HAP-1 (cell line): Measurements from ENCODE around the gene PRDM16.
A peak's percentile ranks its signal among the peaks of the same experiment; 100 is the strongest.

Experiments
- DNase-seq, 2 experiments: peaks; one replicate each; pipeline ENCODE4 v3.0.0-alpha.2; 2016 to 2020; ENCODE audit warnings: low spot score in 2 of 2
- H3K27me3 ChIP-seq: fragments of 250-450 bp; sonication (Bioruptor Pico); 2 replicates; pipeline ENCODE4 v1.5.1; 2020; ENCODE audit warnings: low read depth, mild to moderate bottlenecking, moderate library complexity
- H3K36me3 ChIP-seq: fragments of 250-450 bp; sonication (Bioruptor Pico); replicated peaks from 2 replicates; pipeline ENCODE4 v1.5.1; 2020; ENCODE audit warnings: mild to moderate bottlenecking
- H3K4me1 ChIP-seq: fragments of 250-450 bp; sonication (Bioruptor Pico); 2 replicates; pipeline ENCODE4 v1.5.1; 2020; ENCODE audit warnings: mild to moderate bottlenecking
- H3K4me3 ChIP-seq: fragments of 250-450 bp; sonication (Bioruptor Pico); 2 replicates; pipeline ENCODE4 v1.5.1; 2020; ENCODE audit warnings: mild to moderate bottlenecking, moderate library complexity
- H3K9me3 ChIP-seq: fragments of 250-450 bp; sonication (Bioruptor Pico); 2 replicates; pipeline ENCODE4 v1.5.1; 2020; ENCODE audit warnings: mild to moderate bottlenecking, moderate library complexity
- in situ Hi-C: fragments of 300-500 bp; cut with MboI; formaldehyde crosslinking; loops from 3 replicates; pipeline ENCODE4 v1.14.3; 2020; ENCODE audit warnings: low sequenced_read_pairs, inconsistent platforms, mixed read lengths

Gene PRDM16

GRCh38 chr1:3173381-3173980 lies 104.5 kb downstream of the PRDM16 start:
- H3K27me3 ChIP-seq = no peaks in the 10 kb centered on the region
- in situ Hi-C loops = no loop called here

GRCh38 chr1:3174487-3175247 lies 105.7 kb downstream of the PRDM16 start:
- Histone ChIP-seq H3K4me3 (no peak overlapping the region), H3K36me3 (no peaks in the 10 kb centered on the region), H3K4me1 (peaks cover 6% of the 10 kb centered on the region), H3K9me3 (no peaks in the 10 kb centered on the region), H3K27me3 (no peaks in the 10 kb centered on the region)
- in situ Hi-C loops = no loop called here
- DNase-seq = no peak

More at GRCh38 chr1:3173381-3173980, 104.5 kb downstream of the PRDM16 start:
- Histone ChIP-seq H3K4me1 (peaks cover 6% of the 10 kb centered on the region), H3K9me3 (no peaks in the 10 kb centered on the region), H3K36me3 (no peaks in the 10 kb centered on the region), H3K4me3 (no peak overlapping the region)
- no peak for DNase-seq

GRCh38 chr1:3175486-3175885 lies 106.5 kb downstream of the PRDM16 start:
- no peaks in the 10 kb centered on the region for H3K36me3 ChIP-seq
- no peaks in the 10 kb centered on the region for H3K9me3 ChIP-seq
- no peak for DNase-seq
- no peaks in the 10 kb centered on the region for H3K27me3 ChIP-seq
- H3K4me3 ChIP-seq = no peak overlapping the region
- in situ Hi-C loops = no loop called here
- H3K4me1 ChIP-seq = peaks cover 5% of the 10 kb centered on the region

GRCh38 chr1:3176028-3176427 lies 107.0 kb downstream of the PRDM16 start:
- no peaks in the 10 kb centered on the region for H3K9me3 ChIP-seq
- no peaks in the 10 kb centered on the region for H3K36me3 ChIP-seq
- no peak overlapping the region for H3K4me3 ChIP-seq
- in situ Hi-C loops = no loop called here
- no peak for DNase-seq
- no peaks in the 10 kb centered on the region for H3K27me3 ChIP-seq
- no peaks in the 10 kb centered on the region for H3K4me1 ChIP-seq

GRCh38 chr1:3176820-3177219 lies 107.8 kb downstream of the PRDM16 start:
- in situ Hi-C loops = no loop called here
- H3K36me3 ChIP-seq = no peaks in the 10 kb centered on the region
- no peaks in the 10 kb centered on the region for H3K9me3 ChIP-seq
- H3K4me3 ChIP-seq = no peak overlapping the region
- no peaks in the 10 kb centered on the region for H3K27me3 ChIP-seq
- H3K4me1 ChIP-seq = no peaks in the 10 kb centered on the region
- DNase-seq = no peak

GRCh38 chr1:3178279-3178678 lies 109.3 kb downstream of the PRDM16 start:
- no peaks in the 10 kb centered on the region for H3K9me3 ChIP-seq
- no peak for DNase-seq
- in situ Hi-C loops = no loop called here
- H3K36me3 ChIP-seq = no peaks in the 10 kb centered on the region
- no peak overlapping the region for H3K4me3 ChIP-seq
- H3K4me1 ChIP-seq = no peaks in the 10 kb centered on the region
- no peaks in the 10 kb centered on the region for H3K27me3 ChIP-seq

- in situ Hi-C loops = no loop called here
- no peak for DNase-seq
- Histone ChIP-seq H3K36me3 (no peaks in the 10 kb centered on the region), H3K27me3 (no peaks in the 10 kb centered on the region), H3K4me1 (no peaks in the 10 kb centered on the region), H3K9me3 (no peaks in the 10 kb centered on the region), H3K4me3 (no peak overlapping the region)
These were observed 110.5 kb downstream of the PRDM16 start for GRCh38 chr1:3179471-3179870.

- in situ Hi-C loops = no loop called here
These were observed 111.9 kb downstream of the PRDM16 start for GRCh38 chr1:3180915-3181314.

GRCh38 chr1:3181956-3182355 lies 113.0 kb downstream of the PRDM16 start:
- H3K4me1 ChIP-seq = no peaks in the 10 kb centered on the region
- no peaks in the 10 kb centered on the region for H3K36me3 ChIP-seq
- no peaks in the 10 kb centered on the region for H3K27me3 ChIP-seq
- H3K4me3 ChIP-seq = no peak overlapping the region
- no peaks in the 10 kb centered on the region for H3K9me3 ChIP-seq
- in situ Hi-C loops = no loop called here
- DNase-seq = no peak

More at GRCh38 chr1:3180915-3181314, 111.9 kb downstream of the PRDM16 start:
- no peaks in the 10 kb centered on the region for H3K27me3 ChIP-seq
- H3K36me3 ChIP-seq = no peaks in the 10 kb centered on the region
- no peaks in the 10 kb centered on the region for H3K9me3 ChIP-seq
- no peak for DNase-seq
- H3K4me3 ChIP-seq = no peak overlapping the region
- H3K4me1 ChIP-seq = no peaks in the 10 kb centered on the region

- H3K36me3 ChIP-seq = no peaks in the 10 kb centered on the region
- no peaks in the 10 kb centered on the region for H3K9me3 ChIP-seq
- DNase-seq = no peak
- no peak overlapping the region for H3K4me3 ChIP-seq
- no peaks in the 10 kb centered on the region for H3K27me3 ChIP-seq
- no peaks in the 10 kb centered on the region for H3K4me1 ChIP-seq
- in situ Hi-C loops = no loop called here
These were observed 114.4 kb downstream of the PRDM16 start for GRCh38 chr1:3183411-3183810.

GRCh38 chr1:3183813-3184212 lies 114.8 kb downstream of the PRDM16 start:
- no peak for DNase-seq
- no peak overlapping the region for H3K4me3 ChIP-seq
- in situ Hi-C loops = no loop called here

GRCh38 chr1:3184666-3185065 lies 115.7 kb downstream of the PRDM16 start:
- no peak overlapping the region for H3K4me3 ChIP-seq
- H3K4me1 ChIP-seq = no peaks in the 10 kb centered on the region
- no peaks in the 10 kb centered on the region for H3K9me3 ChIP-seq
- H3K36me3 ChIP-seq = no peaks in the 10 kb centered on the region
- in situ Hi-C loops = no loop called here
- no peaks in the 10 kb centered on the region for H3K27me3 ChIP-seq
- DNase-seq = no peak

More at GRCh38 chr1:3183813-3184212, 114.8 kb downstream of the PRDM16 start:
- Histone ChIP-seq H3K9me3 (no peaks in the 10 kb centered on the region), H3K4me1 (no peaks in the 10 kb centered on the region), H3K27me3 (no peaks in the 10 kb centered on the region), H3K36me3 (no peaks in the 10 kb centered on the region)

- Histone ChIP-seq H3K27me3 (no peaks in the 10 kb centered on the region), H3K9me3 (no peaks in the 10 kb centered on the region), H3K4me1 (no peaks in the 10 kb centered on the region), H3K36me3 (no peaks in the 10 kb centered on the region), H3K4me3 (no peak overlapping the region)
- DNase-seq = no peak
- in situ Hi-C loops = no loop called here
These were observed 117.0 kb downstream of the PRDM16 start for GRCh38 chr1:3185896-3186525.

GRCh38 chr1:3186526-3186921 lies 117.5 kb downstream of the PRDM16 start:
- Histone ChIP-seq H3K27me3 (no peaks in the 10 kb centered on the region), H3K9me3 (no peaks in the 10 kb centered on the region), H3K4me3 (no peak overlapping the region), H3K4me1 (no peaks in the 10 kb centered on the region), H3K36me3 (no peaks in the 10 kb centered on the region)
- in situ Hi-C loops = no loop called here
- peak in 1 of 2 experiments; percentile 55 for DNase-seq
